GM13977 (cell line): ENCODE results near the gene MUC16.

Experiments used
- DNase-seq: peaks from one replicate; pipeline ENCODE4 v3.0.0; 2012; ENCODE audit warnings: low spot score
- CTCF ChIP-seq: IDR thresholded peaks from 2 replicates; pipeline ENCODE4 v1.5.1; 2012; ENCODE audit warnings: mild to moderate bottlenecking, control low read depth; ENCODE audit not compliant: insufficient read depth; ENCODE audit errors: extremely low read depth, missing control alignments
- in situ Hi-C: fragments of 300-500 bp; cut with MboI; formaldehyde crosslinking; loops from one replicate; pipeline ENCODE4 v1.12.0; 2022; ENCODE audit warnings: low sequenced_read_pairs, low pct_unique_long_range_greater_than_20kb, mixed read lengths, inconsistent platforms; ENCODE audit not compliant: unreplicated experiment

MUC16 gene

GRCh38 chr19:9052894-9053293 lies 42.7 kb upstream of the MUC16 start:
- in situ Hi-C loops: no loop called here
- DNase-seq: no peak
- TF ChIP-seq CTCF: no peak

- no peak for DNase-seq
- in situ Hi-C loops: no loop called here
- TF ChIP-seq CTCF: no peak
These were observed 36.5 kb upstream of the MUC16 start for GRCh38 chr19:9046694-9047093.

- no peak for TF ChIP-seq CTCF
- in situ Hi-C loops: no loop called here
- DNase-seq: no peak
These were observed 34.2 kb upstream of the MUC16 start for GRCh38 chr19:9044449-9044848.

- in situ Hi-C loops: no loop called here
- no peak for DNase-seq
- TF ChIP-seq CTCF: no peak
These were observed 33.3 kb upstream of the MUC16 start for GRCh38 chr19:9043524-9043923.

GRCh38 chr19:9041023-9041422 lies 30.8 kb upstream of the MUC16 start:
- in situ Hi-C loops: no loop called here
- TF ChIP-seq CTCF: no peak
- DNase-seq: no peak

GRCh38 chr19:9040131-9040530 lies 29.9 kb upstream of the MUC16 start:
- DNase-seq: no peak
- in situ Hi-C loops: no loop called here
- no peak for TF ChIP-seq CTCF

- in situ Hi-C loops: no loop called here
- TF ChIP-seq CTCF: no peak
- DNase-seq: no peak
These were observed 29.5 kb upstream of the MUC16 start for GRCh38 chr19:9039728-9040127.
